GM18868 (cell line): Measurements from ENCODE around the gene C20orf144.

Experiments
- ATAC-seq: cut with Tn5 transposase; IDR thresholded peaks from one replicate; pipeline ENCODE4 v1.9.1; 2021; ENCODE audit warnings: mild to moderate bottlenecking, moderate library complexity; ENCODE audit not compliant: unreplicated experiment

The C20orf144 gene

GRCh38 chr20:33649201-33649681 lies 12.9 kb upstream of the C20orf144 start:
- no peak for ATAC-seq

DNA sequence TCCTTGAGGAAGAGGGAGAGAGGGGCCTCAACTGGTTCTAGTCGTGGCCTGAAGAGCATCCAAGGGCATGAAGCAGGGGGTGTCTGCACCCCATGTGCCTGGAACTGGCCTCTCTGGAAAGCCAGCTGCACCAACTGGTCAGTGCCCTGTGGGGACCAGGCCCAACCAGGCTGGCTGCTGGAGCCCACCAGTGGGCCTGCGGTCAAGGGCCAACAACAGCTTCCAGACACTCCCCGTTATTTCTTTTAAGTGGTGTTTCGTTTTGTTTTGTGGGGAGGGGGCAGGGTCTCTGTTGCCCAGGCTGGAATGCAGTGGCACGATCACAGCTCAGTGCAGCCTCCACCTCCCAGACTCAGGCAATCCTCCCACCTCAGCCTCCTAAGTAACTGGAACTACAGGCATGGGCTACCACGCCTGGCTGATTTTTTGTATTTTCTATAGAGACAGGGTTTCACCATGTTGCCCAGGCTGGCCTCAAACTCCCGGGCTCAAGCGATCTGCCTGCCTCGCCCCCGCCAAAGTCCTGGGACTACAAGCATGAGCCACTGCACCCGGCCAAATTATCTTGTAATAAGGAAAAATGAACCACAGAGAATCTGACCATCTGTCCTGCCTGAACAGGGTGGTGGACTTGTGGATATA lies 11.9 kb upstream of the C20orf144 start:
- ATAC-seq: no peak

- ATAC-seq: no peak
These were observed 11.2 kb upstream of the C20orf144 start for GRCh38 chr20:33650753-33651561.

GRCh38 chr20:33651562-33652048 lies 10.5 kb upstream of the C20orf144 start:
- no peak for ATAC-seq

DNA sequence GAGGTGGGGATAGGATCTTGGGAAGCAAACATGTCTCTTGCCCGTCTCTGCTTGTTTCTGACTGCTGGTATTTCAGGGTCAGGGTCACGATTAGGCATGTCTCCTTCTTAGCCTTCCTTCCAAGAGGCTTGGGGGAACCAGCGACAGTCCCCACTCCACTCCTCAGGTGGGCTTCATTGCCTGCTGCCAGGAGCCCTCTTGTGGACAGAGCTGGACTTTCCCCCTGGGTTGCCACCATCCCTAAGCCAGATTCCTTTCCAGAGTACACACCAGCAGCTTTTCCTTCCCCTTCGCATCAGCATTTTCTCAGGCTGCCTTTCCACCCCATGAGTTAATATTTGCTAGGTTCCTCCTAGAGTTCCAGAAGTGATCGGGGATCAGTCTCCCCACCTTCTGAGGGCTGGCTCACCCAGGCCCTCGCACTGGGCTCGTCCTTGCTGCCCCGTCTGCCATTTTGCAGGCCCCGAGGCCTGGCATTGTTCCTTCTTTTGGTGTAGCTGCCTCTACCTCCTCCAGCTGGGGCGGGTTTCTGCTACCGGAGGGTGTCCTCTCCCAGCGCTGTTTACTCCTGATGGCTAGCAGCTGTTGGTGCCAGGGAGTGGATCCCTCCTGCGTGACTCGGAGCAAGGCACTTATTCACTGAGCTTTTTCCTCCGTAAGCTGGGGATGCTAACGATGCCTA lies 8.8 kb upstream of the C20orf144 start:
- ATAC-seq: no peak

GRCh38 chr20:33653900-33654596 lies 8.1 kb upstream of the C20orf144 start:
- ATAC-seq: no peak

- no peak for ATAC-seq
These were observed 7.4 kb upstream of the C20orf144 start for GRCh38 chr20:33654680-33655161.

DNA sequence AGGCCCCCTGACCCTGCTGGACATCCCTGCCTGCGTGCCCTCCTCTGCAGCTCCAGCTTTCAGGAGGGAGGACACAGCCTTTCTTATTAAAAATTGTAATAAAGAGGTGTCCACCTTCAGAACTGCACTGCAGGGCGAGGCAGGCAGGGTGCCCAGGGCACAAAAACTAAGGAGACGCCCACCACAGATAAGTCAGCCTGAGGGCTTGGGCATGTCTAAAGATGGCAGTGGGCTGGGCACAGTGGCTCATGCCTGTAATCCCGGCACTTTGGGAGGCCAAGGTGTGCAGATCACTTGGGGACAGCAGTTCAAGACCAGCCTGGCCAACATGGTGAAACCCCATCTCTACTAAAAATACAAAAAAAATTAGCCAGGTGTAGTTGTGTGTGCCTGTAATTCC lies 7.0 kb upstream of the C20orf144 start:
- ATAC-seq: no peak

DNA sequence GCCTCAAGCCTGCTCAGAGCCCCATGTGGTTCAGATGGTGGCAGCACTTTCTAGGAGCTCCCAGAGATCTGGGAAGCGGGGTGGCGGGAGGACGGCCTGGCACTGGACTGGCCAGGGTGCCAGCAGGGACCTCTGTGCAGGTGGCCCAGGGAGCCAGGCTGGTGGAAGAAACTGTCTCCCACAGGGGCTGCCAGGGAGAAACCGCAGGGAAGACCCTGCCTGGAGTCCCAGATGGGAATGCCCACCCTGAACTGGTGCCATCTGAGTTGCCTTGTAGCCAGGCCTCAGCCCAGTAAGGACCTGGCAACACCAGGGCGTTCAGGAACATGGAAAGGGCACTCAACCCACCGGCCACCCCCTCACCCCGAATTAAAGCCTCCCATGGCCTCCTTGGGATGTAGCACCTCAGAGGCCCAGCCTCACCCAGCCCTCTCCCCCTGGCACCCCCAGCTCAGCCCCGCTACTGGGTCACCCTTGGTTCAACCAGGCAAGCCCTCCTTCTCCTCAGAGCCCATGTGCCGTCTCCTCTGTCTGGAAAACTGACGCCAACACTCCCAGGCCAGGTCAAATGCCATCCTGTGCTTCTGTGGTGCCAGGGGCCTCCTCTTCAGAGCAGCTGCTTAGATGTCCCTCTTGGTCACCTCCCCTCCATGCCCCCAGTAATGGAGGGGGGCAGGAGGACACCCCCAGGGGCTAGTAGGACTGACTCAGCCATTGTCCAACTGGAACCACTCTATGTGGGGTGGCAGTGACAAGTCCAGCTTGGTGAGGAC lies 5.9 kb upstream of the C20orf144 start:
- no peak for ATAC-seq

DNA sequence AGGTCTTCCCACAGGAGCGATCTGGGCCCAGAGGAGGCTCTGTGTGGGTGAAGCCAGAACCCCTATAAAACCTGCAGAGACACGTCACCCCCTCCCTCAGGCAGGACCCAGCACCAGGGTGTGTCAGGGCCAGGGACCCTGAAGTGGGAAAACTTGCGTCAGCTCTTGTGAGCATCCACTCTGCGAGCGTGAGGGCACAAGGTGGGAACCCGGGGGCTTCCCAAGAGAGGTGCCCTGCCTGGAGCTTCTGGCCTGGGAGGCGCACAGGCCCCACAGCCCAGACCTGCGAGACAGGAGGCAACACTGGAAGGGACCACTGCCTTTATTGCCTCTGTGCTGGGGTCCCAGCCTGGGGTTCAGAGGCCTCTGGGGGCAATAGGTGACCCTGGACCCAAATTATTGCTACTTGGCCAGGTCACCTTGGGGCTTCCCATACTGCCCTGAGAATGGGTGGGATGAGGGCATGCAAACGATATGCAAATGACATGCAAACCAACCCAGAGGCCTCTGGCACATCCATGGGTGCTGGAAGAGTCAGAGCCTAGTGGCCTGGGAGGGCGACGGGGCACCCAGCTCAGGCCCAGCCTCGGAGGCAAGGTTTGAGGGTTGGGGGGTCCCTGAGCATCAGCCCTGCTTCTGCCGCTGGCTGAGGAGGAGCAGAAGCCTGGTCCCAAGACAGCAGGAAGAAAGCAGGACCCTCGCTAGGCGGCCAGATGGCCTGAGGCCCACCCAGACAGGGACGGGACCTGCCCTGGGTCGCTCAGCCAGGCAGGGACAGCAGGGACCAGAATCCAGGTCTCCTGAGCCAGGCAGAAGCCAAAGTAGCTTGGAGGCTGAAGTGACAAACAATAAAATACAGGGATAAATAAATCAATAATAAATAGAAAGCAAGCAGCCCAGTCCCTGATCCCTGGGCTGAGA lies 5.1 kb upstream of the C20orf144 start:
- no peak for ATAC-seq

DNA sequence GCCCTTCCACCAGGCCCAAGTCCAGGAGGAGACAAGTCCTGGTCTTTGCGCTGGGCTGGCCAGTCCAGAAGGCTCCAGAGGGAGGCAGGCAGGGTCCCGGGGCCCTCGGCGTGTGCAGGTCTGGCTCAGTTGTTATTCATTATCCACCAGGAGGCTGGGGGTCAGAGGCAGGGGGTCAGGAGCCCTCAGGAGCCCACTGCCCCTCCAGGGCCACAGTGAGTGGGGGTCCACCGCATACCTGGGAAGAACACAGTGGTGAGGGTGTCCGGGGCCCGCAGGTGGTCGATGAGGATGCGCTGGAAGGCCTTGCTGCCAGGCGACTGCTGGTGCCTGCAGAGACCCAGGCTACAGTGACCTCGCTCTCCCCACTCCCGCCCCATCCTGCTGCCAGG lies 4.4 kb upstream of the C20orf144 start:
- ATAC-seq: no peak

DNA sequence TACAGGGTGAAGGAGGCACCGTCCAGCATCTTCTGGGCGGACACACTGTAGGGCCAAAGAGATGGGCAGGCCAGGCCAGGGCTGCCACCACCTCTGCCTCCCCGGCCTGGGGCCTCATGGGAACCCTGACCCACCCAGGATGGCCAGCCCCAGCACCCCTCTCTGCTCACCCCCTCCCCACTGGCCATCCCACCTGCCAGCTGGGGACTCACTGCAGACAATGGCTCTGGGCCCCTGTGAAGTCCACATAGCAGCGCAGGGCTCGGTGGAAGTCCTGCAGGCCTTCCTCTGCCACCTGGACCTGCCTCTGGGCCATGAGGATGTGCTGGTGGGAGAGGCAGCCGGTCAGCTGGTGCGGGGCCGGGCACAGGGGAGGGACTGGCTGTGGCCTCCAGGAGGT lies 3.6 kb upstream of the C20orf144 start:
- ATAC-seq: no peak

- no peak for ATAC-seq
These were observed 3.2 kb upstream of the C20orf144 start for GRCh38 chr20:33658929-33659328.

- ATAC-seq: no peak
These were observed 2.6 kb upstream of the C20orf144 start for GRCh38 chr20:33659341-33660034.

GRCh38 chr20:33660035-33660684 lies 2.0 kb upstream of the C20orf144 start:
- ATAC-seq: no peak

DNA sequence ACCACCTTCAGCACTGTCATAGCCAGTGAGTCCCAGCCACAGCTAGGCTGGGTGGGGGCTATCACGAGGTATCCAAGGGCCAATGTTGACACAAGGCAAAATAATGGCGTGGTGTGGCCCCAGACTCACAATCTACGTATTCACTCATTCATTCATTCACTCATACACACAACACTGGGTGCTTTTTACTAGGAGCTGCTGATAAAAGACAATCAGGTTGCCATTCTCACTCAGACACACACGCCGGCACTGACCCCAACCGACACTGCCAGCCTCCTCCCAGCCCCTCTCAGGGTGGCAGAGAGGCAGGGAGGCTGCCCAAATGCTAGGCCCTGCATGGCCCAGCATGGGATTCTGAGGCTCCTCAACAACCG lies 1.5 kb upstream of the C20orf144 start:
- no peak for ATAC-seq

- peak; percentile 37 for ATAC-seq
These were observed 1.3 kb downstream of the C20orf144 start for GRCh38 chr20:33663161-33664084.
